ENCODE measurements around the gene LEMD2. TPM values are rescaled to one million over a fixed set of nuclear protein-coding genes. Genes with fewer than 3 reads are reported as not detected.

LEMD2 gene
- polyA plus RNA-seq, 1 of the 3 experiments (the other 2 are of a cell fraction) = 56.5 TPM

DNA sequence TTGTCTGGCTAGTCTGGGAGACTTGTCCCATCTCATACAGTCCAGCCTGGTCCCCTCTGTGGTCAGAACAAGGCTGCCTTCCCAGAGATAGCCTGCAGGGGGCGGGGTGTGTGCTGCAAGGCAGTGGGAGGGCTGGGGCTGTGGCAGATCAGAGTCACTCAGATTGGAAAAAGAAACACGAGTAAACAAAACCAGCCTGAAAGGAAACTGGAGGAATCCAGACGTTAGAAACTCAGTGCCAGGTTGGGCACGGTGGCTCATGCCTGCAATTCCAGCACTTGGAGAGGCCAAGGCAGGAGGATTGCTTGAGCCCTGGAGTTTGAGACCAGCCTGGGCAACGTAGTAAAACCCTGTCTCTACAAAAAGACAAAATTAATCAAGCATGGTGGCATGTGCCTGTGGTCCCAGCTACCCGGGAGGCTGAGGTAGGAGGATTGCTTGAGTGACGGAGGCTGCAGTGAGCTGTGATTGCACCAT is 20.2 kb downstream of the LEMD2 start:
- ChIA-PET POLR2A (no interaction called here), CTCF (interaction anchor here (0.6 to 14.7 kb wide), 33 partner anchors 7 to 395 kb away, joined by 3 to 204 read pairs (median 5); partner anchors contain the start of genes IP6K3, LEMD2 and UQCC2)
- peaks cover 31% of the 10 kb centered on the region for H3F3A ChIP-seq (replicated peaks; ENCODE audit: insufficient read depth)
- peak overlapping the region in 1 of 2 experiments; percentile 14; a peak in 1 of 4 replicates for H3K27ac ChIP-seq (ENCODE audit: low read depth in 2 of 2, low read length in 1 of 2)
- H3K4me3 ChIP-seq (ENCODE audit: low read depth in 2 of 2, low read length in 1 of 2) = no peak overlapping the region
- peaks cover 22 to 48% of the 10 kb centered on the region in 2 experiments; a peak in 3 of 4 replicates for H3K4me1 ChIP-seq (ENCODE audit: control insufficient read depth in 1 of 2, insufficient read depth in 2 of 2, low read depth in 1 of 2, low read length in 1 of 2)
- no peaks in the 10 kb centered on the region for H3K79me2 ChIP-seq (ENCODE audit: insufficient read depth)
- no peaks in the 10 kb centered on the region for H3K27me3 ChIP-seq (ENCODE audit: insufficient read depth)
- H3K9me3 ChIP-seq = no peaks in the 10 kb centered on the region
- H3K9me2 ChIP-seq = no peaks in the 10 kb centered on the region
- peak overlapping the region; percentile 51; the same call in 1 of the 2 replicates for H3K4me2 ChIP-seq
- peak; percentile 88 for DNase-seq
- TF ChIP-seq CTCF (IDR thresholded peaks at IDR 0.05) (peak; percentile 87), RAD21 (IDR thresholded peaks at IDR 0.05; ENCODE audit: low read length) (peak; percentile 70), SMC3 (IDR thresholded peaks at IDR 0.05; ENCODE audit: low read depth, low read length) (peak; percentile 76), GATA2 (CRISPR knock-in tag; IDR thresholded peaks at IDR 0.05) (no peak)
- peaks cover 9 to 12% of the 10 kb centered on the region in 2 experiments for H3K36me3 ChIP-seq (replicated peaks in 1 of 2; ENCODE audit: control insufficient read depth in 1 of 2, insufficient read depth in 2 of 2, low read length in 1 of 2)
- no peaks in the 10 kb centered on the region; the same call in 1 of the 2 replicates for H4K20me1 ChIP-seq (ENCODE audit: insufficient read depth)
- peak overlapping the region; percentile 69; the same call in 1 of the 2 replicates for H2AFZ ChIP-seq (ENCODE audit: low read depth)
- 0 out of 2 replicates have a peak overlapping the region, but pooled peaks have one; percentile 19 for H3K9ac ChIP-seq
- WGBS (ENCODE audit: low lambda C conversion rate) = 35% methylated on average over 7 of the region's 7 CpGs

DNA sequence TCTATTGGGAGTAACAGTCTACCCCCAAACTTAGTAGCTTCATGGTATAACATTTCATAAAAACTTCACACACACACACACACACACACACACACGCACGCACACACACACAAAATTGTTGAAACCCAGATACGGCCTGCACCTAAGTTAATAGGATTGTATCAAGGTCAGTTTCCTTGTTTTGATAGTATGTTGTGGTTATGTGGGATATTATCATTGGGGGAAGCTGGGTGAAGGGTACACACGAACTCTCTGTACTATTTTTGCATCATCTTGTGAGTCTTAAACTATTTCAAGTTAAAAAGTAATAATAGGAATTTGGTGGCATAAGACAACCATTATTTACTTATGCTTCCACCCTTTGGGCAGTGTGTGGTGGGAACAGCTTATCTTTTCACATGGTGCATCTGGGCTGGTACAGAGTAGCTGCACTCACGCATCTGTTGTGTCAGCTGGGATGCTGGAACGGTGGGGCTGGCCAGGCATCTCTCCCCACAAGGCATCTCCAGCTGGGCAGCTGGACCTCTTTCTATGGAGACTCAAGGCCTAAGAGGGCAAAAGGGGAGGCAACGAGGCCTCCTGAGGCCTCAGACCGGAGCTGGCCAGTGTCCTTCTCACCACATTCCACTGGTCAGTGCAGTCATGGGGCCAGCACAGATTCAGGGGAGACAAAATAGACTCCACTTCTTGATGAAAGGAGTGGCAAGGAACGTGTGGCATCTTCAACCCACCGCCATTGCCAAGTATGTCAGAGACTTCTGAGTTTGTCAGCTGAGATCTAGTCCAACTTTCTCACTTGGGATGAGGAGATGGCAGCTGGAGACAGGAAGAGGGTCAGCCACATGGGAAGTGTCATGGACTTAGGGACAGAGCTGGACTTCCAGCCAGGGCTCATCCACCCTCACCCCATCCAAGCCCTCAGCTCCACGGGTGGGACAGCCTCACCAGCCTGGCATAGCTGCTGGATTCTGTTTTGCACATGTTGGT is 21.7 kb downstream of the LEMD2 start:
- DNase-seq = no peak
- Histone ChIP-seq H3K9me3 (no peaks in the 10 kb centered on the region), H3K9me2 (no peaks in the 10 kb centered on the region), H3K27ac (ENCODE audit: low read depth in 2 of 2, low read length in 1 of 2) (no peak overlapping the region), H3K79me2 (ENCODE audit: insufficient read depth) (no peaks in the 10 kb centered on the region), H3K9ac (no peak overlapping the region), H3K36me3 (replicated peaks in 1 of 2; ENCODE audit: control insufficient read depth in 1 of 2, insufficient read depth in 2 of 2, low read length in 1 of 2) (peaks cover 1 to 2% of the 10 kb centered on the region in 2 experiments), H3F3A (replicated peaks; ENCODE audit: insufficient read depth) (peaks cover 17% of the 10 kb centered on the region), H3K4me2 (no peak overlapping the region), H3K4me1 (ENCODE audit: control insufficient read depth in 1 of 2, insufficient read depth in 2 of 2, low read depth in 1 of 2, low read length in 1 of 2) (peaks cover 26 to 34% of the 10 kb centered on the region in 2 experiments; a peak in 3 of 4 replicates), H3K4me3 (ENCODE audit: low read depth in 2 of 2, low read length in 1 of 2) (no peak overlapping the region), H2AFZ (ENCODE audit: low read depth) (no peak overlapping the region), H4K20me1 (ENCODE audit: insufficient read depth) (no peaks in the 10 kb centered on the region; the same call in 1 of the 2 replicates), H3K27me3 (ENCODE audit: insufficient read depth) (no peaks in the 10 kb centered on the region)
- WGBS (ENCODE audit: low lambda C conversion rate) = 58% methylated on average over 11 of the region's 11 CpGs
- POLR2A ChIA-PET = interaction anchor here (0.8 kb wide), 1 partner anchor 258 kb away, joined by 3 read pairs; no protein-coding TSS in a partner anchor
- CTCF ChIA-PET = interaction anchor here (0.6 to 14.7 kb wide), 27 partner anchors 8 to 399 kb away, joined by 3 to 204 read pairs (median 4); partner anchors contain the start of genes IP6K3, LEMD2 and UQCC2
- no peak for TF ChIP-seq TAF1 (IDR thresholded peaks at IDR 0.05; ENCODE audit: borderline replicate concordance, low read depth, low read length)
- TF ChIP-seq TEAD4 (IDR thresholded peaks at IDR 0.05; ENCODE audit: borderline replicate concordance, insufficient read depth) = no peak
- TF ChIP-seq GATA2 (CRISPR knock-in tag; IDR thresholded peaks at IDR 0.05) = no peak
- TF ChIP-seq, protein P1, sequence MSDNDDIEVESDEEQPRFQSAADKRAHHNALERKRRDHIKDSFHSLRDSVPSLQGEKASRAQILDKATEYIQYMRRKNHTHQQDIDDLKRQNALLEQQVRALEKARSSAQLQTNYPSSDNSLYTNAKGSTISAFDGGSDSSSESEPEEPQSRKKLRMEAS (IDR thresholded peaks at IDR 0.05; ENCODE audit: low read depth) = no peak
- TF ChIP-seq CTCF (IDR thresholded peaks at IDR 0.05) = no peak
- no peak for TF ChIP-seq POLR2AphosphoS5 (IDR thresholded peaks at IDR 0.05; ENCODE audit: low read depth, low read length)
- TF ChIP-seq, protein P2, sequence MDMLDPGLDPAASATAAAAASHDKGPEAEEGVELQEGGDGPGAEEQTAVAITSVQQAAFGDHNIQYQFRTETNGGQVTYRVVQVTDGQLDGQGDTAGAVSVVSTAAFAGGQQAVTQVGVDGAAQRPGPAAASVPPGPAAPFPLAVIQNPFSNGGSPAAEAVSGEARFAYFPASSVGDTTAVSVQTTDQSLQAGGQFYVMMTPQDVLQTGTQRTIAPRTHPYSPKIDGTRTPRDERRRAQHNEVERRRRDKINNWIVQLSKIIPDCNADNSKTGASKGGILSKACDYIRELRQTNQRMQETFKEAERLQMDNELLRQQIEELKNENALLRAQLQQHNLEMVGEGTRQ (IDR thresholded peaks at IDR 0.05; ENCODE audit: borderline replicate concordance, low read depth, low read length) = no peak
